AG10803 (cell line): ENCODE results near the gene LPP.

Experiments used
- DNase-seq: peaks from one replicate; pipeline ENCODE4 v3.0.0; 2010; ENCODE audit warnings: low read depth
- H3K4me3 ChIP-seq: 2 replicates; pipeline ENCODE4 v1.5.1; 2011; ENCODE audit warnings: mild to moderate bottlenecking, low read length, control low read depth
- CTCF ChIP-seq: conservative IDR thresholded peaks from 2 replicates; pipeline ENCODE4 v1.5.1; 2011; ENCODE audit warnings: mild to moderate bottlenecking, low read length, control low read depth, inconsistent platforms

Gene LPP

GRCh38 chr3:188776447-188776846 lies 622.5 kb downstream of the LPP start:
- H3K4me3 ChIP-seq = no peak overlapping the region
- no peak for TF ChIP-seq CTCF
- peak; percentile 74 for DNase-seq

GRCh38 chr3:188778091-188778852 lies 624.3 kb downstream of the LPP start:
- no peak overlapping the region for H3K4me3 ChIP-seq
- no peak for TF ChIP-seq CTCF
- no peak for DNase-seq

GRCh38 chr3:188779281-188779980 lies 625.5 kb downstream of the LPP start:
- TF ChIP-seq CTCF = no peak
- peak; percentile 74 for DNase-seq

GRCh38 chr3:188780193-188781147 lies 626.5 kb downstream of the LPP start:
- peak; percentile 75 for DNase-seq
- no peak for TF ChIP-seq CTCF
- no peak overlapping the region for H3K4me3 ChIP-seq

More at GRCh38 chr3:188779281-188779980, 625.5 kb downstream of the LPP start:
- no peak overlapping the region for H3K4me3 ChIP-seq

- H3K4me3 ChIP-seq = no peak overlapping the region
- no peak for TF ChIP-seq CTCF
Measured at GRCh38 chr3:188782613-188783124, 628.7 kb downstream of the LPP start.

GRCh38 chr3:188786424-188786823 lies 632.5 kb downstream of the LPP start:
- TF ChIP-seq CTCF = no peak
- no peak for DNase-seq
- no peak overlapping the region for H3K4me3 ChIP-seq

More at GRCh38 chr3:188782613-188783124, 628.7 kb downstream of the LPP start:
- DNase-seq = no peak
